Epithelial cell of esophagus (primary cell): Measurements from ENCODE around the gene LCOR.

Experiments
- DNase-seq: peaks from one replicate; pipeline ENCODE4 v3.0.0; 2010; ENCODE audit warnings: low read depth
- H3K4me3 ChIP-seq: 2 replicates; pipeline ENCODE4 v1.5.1; 2011; ENCODE audit warnings: mild to moderate bottlenecking, low read length, control low read depth
- TF ChIP-seq, protein P1 (sequence below): IDR thresholded peaks from 2 replicates; pipeline ENCODE4 v1.5.1; 2011; ENCODE audit warnings: low read depth, mild to moderate bottlenecking, low read length, control low read depth, inconsistent platforms; ENCODE audit not compliant: insufficient read depth; ENCODE audit errors: missing control alignments

LCOR gene

DNA sequence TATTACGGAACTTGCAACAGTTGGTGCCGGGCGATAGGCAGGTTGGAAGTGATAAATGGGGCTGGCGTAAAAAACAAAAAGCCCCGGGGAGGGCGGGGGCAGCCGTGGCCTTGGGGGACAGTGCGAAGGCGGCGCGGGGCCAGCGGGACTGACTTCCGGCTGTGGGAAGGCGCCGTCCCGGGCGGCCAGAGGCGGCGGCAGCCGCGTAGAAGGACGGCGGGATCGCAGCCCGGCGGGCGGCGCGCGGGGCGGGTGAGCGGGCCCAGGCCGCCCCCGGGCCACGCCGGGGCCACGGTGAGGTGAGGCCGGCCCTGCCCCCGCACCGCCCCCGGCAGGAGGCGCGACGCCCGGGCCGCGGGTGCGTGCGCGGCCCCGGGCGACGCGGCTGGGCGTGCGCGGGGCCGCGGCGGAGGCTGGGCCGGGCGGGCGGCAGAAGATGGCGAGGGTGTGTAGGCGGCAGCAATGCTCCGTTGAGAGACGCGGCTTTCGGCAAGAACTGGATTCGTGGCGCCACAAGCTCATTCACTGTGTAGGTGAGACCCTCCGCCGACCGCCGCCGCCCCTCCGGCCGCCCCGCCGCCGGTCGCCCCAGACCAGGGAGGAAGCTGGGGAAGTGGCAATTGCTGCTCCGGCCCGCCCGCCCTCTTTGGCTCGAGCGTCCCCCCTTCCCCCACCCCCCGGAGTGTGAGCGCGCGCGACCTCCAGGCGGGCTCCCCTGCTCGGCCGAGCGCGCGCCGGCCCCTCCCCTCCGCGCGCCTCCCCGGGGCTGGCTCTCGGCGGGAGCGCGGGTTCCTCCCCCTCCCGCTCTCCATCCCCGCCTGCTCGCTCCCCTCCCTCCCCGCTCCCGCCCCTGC is at the start of gene LCOR:
Gene LCOR (plus strand): TSS at position 432 of the 854 bp plus-strand sequence. CDS start 116,760 bp downstream, outside the sequence.
- peak; percentile 93 for DNase-seq
- TF ChIP-seq, protein P1, sequence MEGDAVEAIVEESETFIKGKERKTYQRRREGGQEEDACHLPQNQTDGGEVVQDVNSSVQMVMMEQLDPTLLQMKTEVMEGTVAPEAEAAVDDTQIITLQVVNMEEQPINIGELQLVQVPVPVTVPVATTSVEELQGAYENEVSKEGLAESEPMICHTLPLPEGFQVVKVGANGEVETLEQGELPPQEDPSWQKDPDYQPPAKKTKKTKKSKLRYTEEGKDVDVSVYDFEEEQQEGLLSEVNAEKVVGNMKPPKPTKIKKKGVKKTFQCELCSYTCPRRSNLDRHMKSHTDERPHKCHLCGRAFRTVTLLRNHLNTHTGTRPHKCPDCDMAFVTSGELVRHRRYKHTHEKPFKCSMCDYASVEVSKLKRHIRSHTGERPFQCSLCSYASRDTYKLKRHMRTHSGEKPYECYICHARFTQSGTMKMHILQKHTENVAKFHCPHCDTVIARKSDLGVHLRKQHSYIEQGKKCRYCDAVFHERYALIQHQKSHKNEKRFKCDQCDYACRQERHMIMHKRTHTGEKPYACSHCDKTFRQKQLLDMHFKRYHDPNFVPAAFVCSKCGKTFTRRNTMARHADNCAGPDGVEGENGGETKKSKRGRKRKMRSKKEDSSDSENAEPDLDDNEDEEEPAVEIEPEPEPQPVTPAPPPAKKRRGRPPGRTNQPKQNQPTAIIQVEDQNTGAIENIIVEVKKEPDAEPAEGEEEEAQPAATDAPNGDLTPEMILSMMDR, result no peak
- H3K4me3 ChIP-seq, result peak within 1 kb of the TSS; percentile 68

DNA sequence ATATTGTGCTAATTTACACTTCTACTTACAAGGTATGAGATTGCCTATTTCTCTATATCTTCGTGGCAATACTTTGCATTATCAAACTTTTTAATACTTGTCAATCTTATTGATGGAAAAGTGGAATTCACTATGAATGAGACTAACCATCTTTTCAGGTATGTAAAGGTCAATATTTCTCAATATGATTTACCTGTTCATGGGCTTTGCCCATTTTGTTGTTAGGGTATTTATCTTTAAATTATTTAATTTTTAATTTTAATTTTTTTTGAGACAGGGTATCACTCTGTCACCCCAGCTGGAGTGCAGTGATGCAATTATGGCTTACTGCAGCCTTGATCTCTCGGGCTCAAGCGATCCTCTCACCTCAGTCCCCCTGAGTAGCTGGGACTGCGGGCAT is 47.8 kb upstream of the LCOR start:
- no peak for DNase-seq
- TF ChIP-seq, protein P1, result no peak
- no peak overlapping the region for H3K4me3 ChIP-seq

DNA sequence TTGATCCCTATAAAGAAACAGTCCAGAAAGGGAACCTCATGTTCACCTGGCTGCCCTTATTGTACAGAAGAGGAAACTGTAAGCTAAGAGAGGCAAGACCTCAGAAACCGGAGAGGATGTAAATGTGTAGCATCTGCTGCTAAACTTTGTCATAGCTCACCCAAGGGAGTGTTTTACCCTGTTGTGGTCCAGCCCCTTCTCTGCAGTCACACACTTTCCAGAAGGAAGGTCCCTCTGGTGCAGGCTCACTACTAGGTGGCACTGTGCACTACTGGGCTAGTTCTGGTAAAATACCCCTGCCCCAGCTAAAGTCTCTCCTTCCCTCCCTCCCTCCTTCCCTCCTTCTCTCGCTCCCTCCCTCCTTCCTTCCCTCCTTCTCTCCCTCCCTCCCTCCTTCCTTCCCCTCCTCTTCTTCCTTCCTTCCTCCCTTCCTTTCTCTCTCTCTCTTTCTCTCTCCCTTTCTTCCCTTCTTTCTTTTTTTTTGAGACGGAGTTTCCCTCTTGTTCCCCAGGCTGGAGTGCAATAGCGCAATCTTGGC is 42.5 kb upstream of the LCOR start:
- no peak overlapping the region for H3K4me3 ChIP-seq
- TF ChIP-seq, protein P1, result no peak
- no peak for DNase-seq

DNA sequence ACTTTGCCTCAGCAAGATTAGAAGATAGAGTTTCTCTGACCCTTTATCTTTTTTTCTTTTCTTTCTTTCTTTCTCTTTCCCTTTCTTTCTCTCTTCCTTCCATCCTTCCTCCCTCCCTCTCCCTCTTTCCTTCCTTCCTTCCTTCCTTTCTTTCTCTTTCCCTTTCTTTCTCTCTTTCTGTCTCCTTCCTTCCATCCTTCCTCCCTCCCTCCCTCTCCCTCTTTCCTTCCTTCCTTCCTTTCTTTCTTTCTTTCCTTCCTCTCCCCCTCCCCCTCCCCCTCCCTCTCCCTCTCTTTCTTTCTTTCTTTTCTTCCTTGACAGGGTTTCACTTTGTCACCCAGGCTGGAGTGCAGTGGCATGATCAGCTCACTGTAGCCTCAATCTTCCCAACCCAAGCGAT is 40.2 kb upstream of the LCOR start:
- no peak overlapping the region for H3K4me3 ChIP-seq
- no peak for DNase-seq
- TF ChIP-seq, protein P1, result no peak

DNA sequence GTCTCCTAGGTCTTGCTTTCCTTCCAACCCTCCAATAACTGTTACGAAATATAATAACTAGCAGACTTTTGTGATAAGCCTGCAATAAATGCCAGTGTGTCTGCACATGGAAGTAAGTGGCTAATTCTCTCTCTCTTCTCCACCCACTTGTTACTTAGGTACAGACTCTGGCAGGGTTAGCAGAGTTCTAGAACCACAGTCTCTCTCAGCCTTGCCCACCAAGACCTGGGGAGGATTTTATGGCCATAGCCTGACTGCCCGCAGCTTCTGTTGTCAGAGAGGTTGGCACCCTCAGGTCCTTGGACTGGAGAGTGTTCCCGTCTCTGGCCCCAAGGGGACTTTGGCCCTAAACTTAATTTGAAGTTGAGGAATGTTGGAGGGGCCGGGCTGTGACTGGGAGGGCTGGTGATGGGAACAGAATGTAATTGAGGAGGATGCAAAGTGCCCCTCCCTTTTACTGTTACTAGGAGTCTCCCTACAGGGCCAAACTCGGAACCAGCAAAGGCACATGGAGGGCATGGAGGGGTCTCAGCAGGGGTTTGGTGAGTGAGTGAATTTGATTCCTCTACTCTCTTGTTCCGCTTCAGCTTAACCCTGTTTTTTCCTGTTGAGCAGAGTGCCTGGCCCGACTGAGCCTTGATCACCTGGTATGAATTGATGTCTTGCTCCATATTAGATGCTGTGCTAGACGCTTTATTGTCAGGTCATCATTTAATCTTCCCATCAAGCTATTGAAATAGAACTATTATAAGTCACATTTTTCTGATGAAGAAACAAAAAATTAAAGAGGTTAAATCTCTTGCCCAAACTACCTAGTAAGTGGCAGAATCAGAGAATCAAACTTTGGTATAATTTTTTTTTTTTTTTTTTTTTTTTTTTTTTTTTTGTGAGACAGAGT is 37.0 kb upstream of the LCOR start:
- TF ChIP-seq, protein P1, result no peak
- DNase-seq, result no peak
- no peak overlapping the region for H3K4me3 ChIP-seq

DNA sequence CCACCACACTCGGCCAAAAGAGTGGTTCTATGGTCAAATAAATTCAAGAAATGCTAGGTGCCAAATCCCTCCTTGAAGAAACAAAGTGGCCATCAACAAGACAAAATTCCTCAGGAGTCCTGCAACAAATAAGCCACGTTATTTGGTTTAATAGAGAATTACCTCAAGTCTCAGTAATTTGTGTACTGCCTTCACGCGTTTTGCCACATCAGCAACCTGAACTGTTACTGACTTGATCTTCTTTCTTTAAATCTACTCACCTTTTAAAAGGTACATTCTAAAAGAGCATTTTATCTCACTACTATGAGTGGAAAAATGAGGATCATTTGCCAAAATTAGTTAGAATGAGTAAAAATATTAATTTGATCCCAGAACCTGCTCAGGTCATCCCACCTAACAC is 34.6 kb upstream of the LCOR start:
- TF ChIP-seq, protein P1, result no peak
- no peak for DNase-seq
- H3K4me3 ChIP-seq, result no peak overlapping the region
